HG03378 (cell line): Measurements from ENCODE around the gene SUPT5H.

ENCODE experiments used
- ATAC-seq: cut with Tn5 transposase; IDR thresholded peaks from one replicate; pipeline ENCODE4 v1.9.1; 2021; ENCODE audit warnings: mild to moderate bottlenecking, moderate library complexity; ENCODE audit not compliant: unreplicated experiment

SUPT5H gene

GRCh38 chr19:39409208-39410016 lies 36.0 kb upstream of the SUPT5H start:
- no peak for ATAC-seq

- no peak for ATAC-seq
These were observed 35.2 kb upstream of the SUPT5H start for GRCh38 chr19:39410017-39410830.

- no peak for ATAC-seq
These were observed 34.6 kb upstream of the SUPT5H start for GRCh38 chr19:39410831-39411080.

- no peak for ATAC-seq
These were observed 34.1 kb upstream of the SUPT5H start for GRCh38 chr19:39411081-39411831.

- peak; percentile 37 for ATAC-seq
These were observed 33.6 kb upstream of the SUPT5H start for GRCh38 chr19:39411832-39412099.

GRCh38 chr19:39412100-39412866 lies 33.1 kb upstream of the SUPT5H start, which contains the start of gene PLEKHG2:
PLEKHG2 (plus strand) TSS chr19:39412669; CDS start chr19:39414087, 1,418 bp downstream.
- peak; percentile 63 for ATAC-seq

- no peak for ATAC-seq
These were observed 32.5 kb upstream of the SUPT5H start for GRCh38 chr19:39412867-39413271.

GRCh38 chr19:39413272-39413910 lies 32.0 kb upstream of the SUPT5H start:
- ATAC-seq, result no peak

- no peak for ATAC-seq
These were observed 31.3 kb upstream of the SUPT5H start for GRCh38 chr19:39413911-39414608.

- no peak for ATAC-seq
These were observed 30.0 kb upstream of the SUPT5H start for GRCh38 chr19:39415111-39416046.

GRCh38 chr19:39416152-39417120 lies 28.9 kb upstream of the SUPT5H start:
- ATAC-seq, result no peak

GRCh38 chr19:39417463-39418181 lies 27.8 kb upstream of the SUPT5H start:
- ATAC-seq, result no peak

- no peak for ATAC-seq
These were observed 26.4 kb upstream of the SUPT5H start for GRCh38 chr19:39419003-39419402.

- ATAC-seq, result no peak
These were observed 24.6 kb upstream of the SUPT5H start for GRCh38 chr19:39420769-39421168.

GRCh38 chr19:39422020-39422419 lies 23.4 kb upstream of the SUPT5H start:
- no peak for ATAC-seq

GRCh38 chr19:39423258-39424086 lies 21.9 kb upstream of the SUPT5H start:
- ATAC-seq, result no peak
